Left lung (tissue), 10 donors: Measurements from ENCODE around the gene GDPD2. TPM values are rescaled to one million over a fixed set of nuclear protein-coding genes. Genes with fewer than 3 reads are reported as not detected.

Experiments
- ATAC-seq: fragments of 200-7000 bp; cut with Tn5 transposase; one replicate; pipeline ENCODE4 v1.9.1; 2020; ENCODE audit warnings: moderate library complexity
- DNase-seq, 4 donors: peaks; one replicate each; pipeline ENCODE4 v3.0.0-alpha.2; 2013 to 2020
- H3K27ac ChIP-seq, 2 donors: fragments of 200-600 bp; sonication (generic) in 1 of 2; one replicate each; pipeline versions ENCODE4 v1.5.0 to v1.8.0; 2020 to 2021
- H3K27me3 ChIP-seq, 2 donors: fragments of 200-600 bp; sonication (generic) in 1 of 2; one replicate each; pipeline versions ENCODE4 v1.5.0 to v1.8.0; 2020 to 2021
- H3K36me3 ChIP-seq, 2 donors: fragments of 200-600 bp; sonication (generic) in 1 of 2; one replicate each; pipeline versions ENCODE4 v1.5.0 to v1.8.0; 2020 to 2021
- H3K4me1 ChIP-seq, 2 donors: fragments of 200-600 bp; one replicate each; pipeline ENCODE4 v1.8.0; 2021
- H3K4me3 ChIP-seq, 2 donors: fragments of 200-600 bp; sonication (generic) in 1 of 2; one replicate each; pipeline versions ENCODE4 v1.5.0 to v1.8.0; 2020 to 2021; ENCODE audit warnings: mild to moderate bottlenecking in 1 of 2
- H3K9me3 ChIP-seq, 2 donors: fragments of 200-600 bp; sonication (generic) in 1 of 2; one replicate each; pipeline versions ENCODE4 v1.5.0 to v1.8.0; 2020 to 2021
- CTCF ChIP-seq, 2 donors: fragments of 200-600 bp; sonication (generic) in 1 of 2; IDR thresholded peaks; one replicate each; pipeline versions ENCODE4 v1.5.0 to v1.8.0; 2021; ENCODE audit warnings: antibody characterized with exemption in 2 of 2
- intact Hi-C, 2 donors: fragments of 100-400 bp; cut with DNase I; formaldehyde crosslinking; loops; one replicate each; pipeline versions ENCODE4 v1.11.2 to v1.14.2; 2022
- polyA plus RNA-seq, 6 donors: library from polyadenylated mRNA; unstranded; fragments of 120-200 nt; gene quantifications; one replicate each; pipeline ENCODE4 v1.2.1, GENCODE V29; 2013; ENCODE audit not compliant: insufficient read length in 6 of 6
- total RNA-seq, 2 donors: library from RNA; stranded (reverse); fragmentation: NEBNext Ultra II Directional; extraction: Animal tissue kit (Norgen Biotek cat#: 25700); gene quantifications; one replicate each; pipeline ENCODE4 v1.2.1, GENCODE V29; 2021
- donor health status: DM: no; HTN: yes; CAD: no.
- donor health status: DM: no; HTN: no; CAD: no.

The GDPD2 gene
- total and polyA plus RNA-seq, 8 donors, result 0.12 to 0.38 (median 0.20) TPM; not detected in 2

GRCh38 chrX:70468709-70469108 lies 45.6 kb downstream of the GDPD2 start:
- Histone ChIP-seq H3K27me3 (no peaks in the 10 kb centered on the region), H3K4me3 (no peak overlapping the region), H3K9me3 (no peaks in the 10 kb centered on the region), H3K4me1 (no peaks in the 10 kb centered on the region), H3K36me3 (no peaks in the 10 kb centered on the region), H3K27ac (no peak overlapping the region)
- DNase-seq (no peak), ATAC-seq (no peak)
- intact Hi-C loops, result no loop called here
- TF ChIP-seq CTCF (IDR thresholded peaks at IDR 0.05), result no peak

GRCh38 chrX:70470850-70471289 lies 47.8 kb downstream of the GDPD2 start:
- no peaks in the 10 kb centered on the region for H3K27me3 ChIP-seq
- no peaks in the 10 kb centered on the region for H3K9me3 ChIP-seq
- H3K4me3 ChIP-seq, result no peak overlapping the region
- no peak for TF ChIP-seq CTCF (IDR thresholded peaks at IDR 0.05)
- no peak for DNase-seq
- H3K27ac ChIP-seq, result no peak overlapping the region
- no peaks in the 10 kb centered on the region for H3K4me1 ChIP-seq
- intact Hi-C loops, result no loop called here
- peak; percentile 52 for ATAC-seq
- H3K36me3 ChIP-seq, result no peaks in the 10 kb centered on the region

GRCh38 chrX:70476166-70476933 lies 53.2 kb downstream of the GDPD2 start:
- Histone ChIP-seq H3K9me3 (no peaks in the 10 kb centered on the region), H3K36me3 (no peaks in the 10 kb centered on the region), H3K27me3 (peaks cover 0 to 4% of the 10 kb centered on the region in 2 donors), H3K4me1 (peaks cover 4% of the 10 kb centered on the region in 2 donors), H3K4me3 (no peak overlapping the region), H3K27ac (peak overlapping the region in 1 of 2 donors; percentile 66)
- ATAC-seq (no peak), DNase-seq (no peak)
- intact Hi-C loops, result no loop called here
- no peak for TF ChIP-seq CTCF (IDR thresholded peaks at IDR 0.05)

GRCh38 chrX:70476934-70477733 lies 54.0 kb downstream of the GDPD2 start:
- H3K27ac ChIP-seq, result peak overlapping the region; percentile 3 to 66
- peaks cover 4% of the 10 kb centered on the region in 2 donors for H3K4me1 ChIP-seq
- ATAC-seq, result peak; percentile 66
- TF ChIP-seq CTCF (IDR thresholded peaks at IDR 0.05), result no peak
- H3K36me3 ChIP-seq, result no peaks in the 10 kb centered on the region
- peaks cover 0 to 5% of the 10 kb centered on the region in 2 donors for H3K27me3 ChIP-seq
- peak in 2 of 4 donors; percentile 13 to 52 for DNase-seq
- H3K9me3 ChIP-seq, result no peaks in the 10 kb centered on the region
- intact Hi-C loops, result no loop called here
- no peak overlapping the region for H3K4me3 ChIP-seq

- Histone ChIP-seq H3K27ac (peak overlapping the region; percentile 3 to 66), H3K9me3 (no peaks in the 10 kb centered on the region), H3K4me1 (peaks cover 4% of the 10 kb centered on the region in 2 donors), H3K4me3 (no peak overlapping the region), H3K36me3 (no peaks in the 10 kb centered on the region), H3K27me3 (peaks cover 0 to 5% of the 10 kb centered on the region in 2 donors)
- no peak for TF ChIP-seq CTCF (IDR thresholded peaks at IDR 0.05)
- intact Hi-C loops, result no loop called here
- ATAC-seq, result peak; percentile 7
- no peak for DNase-seq
Measured at GRCh38 chrX:70477734-70478075, 54.6 kb downstream of the GDPD2 start.
